K562 (cell line): ENCODE data around the gene APBA2.

ENCODE experiments used
- CEBPB ChIP-seq: fragments of 450-650 bp; IDR thresholded peaks from 2 replicates; pipeline ENCODE4 v1.6.1; 2016; ENCODE audit warnings: missing genetic modification characterization, missing compliant biosample characterization
- CHCHD3 ChIP-seq: fragments of 250-450 bp; sonication (Bioruptor Pico); IDR thresholded peaks from 2 replicates; pipeline ENCODE4 v2.1.2; 2022; ENCODE audit warnings: mild to moderate bottlenecking
- CREB1 ChIP-seq, 2 experiments: sonication (generic) in 1 of 2; formaldehyde crosslinking in 1 of 2; IDR thresholded peaks; 2 replicates each; pipeline versions ENCODE4 v1.6.1 to v1.8.0; 2012 to 2022; ENCODE audit warnings: inconsistent platforms in 1 of 2, mild to moderate bottlenecking in 1 of 2, missing genetic modification reagents in 1 of 2, moderate library complexity in 1 of 2
- FOXK2 ChIP-seq, 2 experiments: fragments of 450-650 bp; IDR thresholded peaks in 1 of 2; conservative IDR thresholded peaks in 1 of 2; 2 replicates each; pipeline ENCODE4 v1.6.1; 2016; ENCODE audit warnings: low read depth in 2 of 2, mild to moderate bottlenecking in 1 of 2
- YY1 ChIP-seq, 3 experiments: IDR thresholded peaks; 2 replicates each; pipeline ENCODE4 v1.6.1; 2011; ENCODE audit warnings: low read length in 2 of 3, mild to moderate bottlenecking in 2 of 3, moderate library complexity in 2 of 3, borderline replicate concordance in 1 of 3, control low read depth in 1 of 3, low read depth in 1 of 3; ENCODE audit not compliant: insufficient read depth in 3 of 3, insufficient replicate concordance in 2 of 3, control insufficient read depth in 1 of 3, insufficient read length in 1 of 3; ENCODE audit errors: extremely low read depth in 1 of 3
- ZBTB49 ChIP-seq: sonication (generic); formaldehyde crosslinking; IDR thresholded peaks from 2 replicates; pipeline ENCODE4 v1.8.0; 2022; ENCODE audit warnings: missing genetic modification reagents, mild to moderate bottlenecking, borderline replicate concordance
- ZFP30 ChIP-seq: fragments of 250-450 bp; sonication (Bioruptor Pico); IDR thresholded peaks from 2 replicates; pipeline ENCODE4 v1.8.0; 2022; ENCODE audit warnings: moderate library complexity, mild to moderate bottlenecking, inconsistent platforms, borderline replicate concordance
- ZNF140 ChIP-seq: fragments of 250-450 bp; sonication (Bioruptor Pico); IDR thresholded peaks from 2 replicates; pipeline ENCODE4 v1.8.0; 2021; ENCODE audit warnings: moderate library complexity, mild to moderate bottlenecking, inconsistent platforms
- ZNF282 ChIP-seq: sonication (generic); formaldehyde crosslinking; IDR thresholded peaks from 2 replicates; pipeline ENCODE4 v1.8.1; 2023; ENCODE audit warnings: missing genetic modification reagents
- ZNF785 ChIP-seq: fragments of 250-450 bp; sonication (Bioruptor Pico); IDR thresholded peaks from 2 replicates; pipeline ENCODE4 v1.4.0; 2020; ENCODE audit warnings: mild to moderate bottlenecking
- TF ChIP-seq, protein P1 (sequence below), 3 experiments: IDR thresholded peaks in 2 of 3; conservative IDR thresholded peaks in 1 of 3; 2 replicates each; pipeline ENCODE4 v1.5.1; 2011 to 2012; ENCODE audit warnings: low read length in 3 of 3, mild to moderate bottlenecking in 3 of 3, control low read depth in 2 of 3, improper control_type of control experiment in 1 of 3, inconsistent platforms in 1 of 3, low read depth in 1 of 3, mixed read lengths in 1 of 3, moderate library complexity in 1 of 3; ENCODE audit not compliant: insufficient read depth in 2 of 3
- TF ChIP-seq, protein P2 (sequence below): fragments of 250-450 bp; sonication (Bioruptor Pico); IDR thresholded peaks from 2 replicates; pipeline ENCODE4 v1.8.0; 2021; ENCODE audit warnings: borderline replicate concordance, mild to moderate bottlenecking, moderate library complexity; ENCODE audit not compliant: poor library complexity, severe bottlenecking
- TF ChIP-seq, protein P3 (sequence below): fragments of 250-450 bp; sonication (Bioruptor Pico); IDR thresholded peaks from 2 replicates; pipeline ENCODE4 v1.4.0; 2020; ENCODE audit warnings: mild to moderate bottlenecking, moderate library complexity

- TF ChIP-seq, protein P1, sequence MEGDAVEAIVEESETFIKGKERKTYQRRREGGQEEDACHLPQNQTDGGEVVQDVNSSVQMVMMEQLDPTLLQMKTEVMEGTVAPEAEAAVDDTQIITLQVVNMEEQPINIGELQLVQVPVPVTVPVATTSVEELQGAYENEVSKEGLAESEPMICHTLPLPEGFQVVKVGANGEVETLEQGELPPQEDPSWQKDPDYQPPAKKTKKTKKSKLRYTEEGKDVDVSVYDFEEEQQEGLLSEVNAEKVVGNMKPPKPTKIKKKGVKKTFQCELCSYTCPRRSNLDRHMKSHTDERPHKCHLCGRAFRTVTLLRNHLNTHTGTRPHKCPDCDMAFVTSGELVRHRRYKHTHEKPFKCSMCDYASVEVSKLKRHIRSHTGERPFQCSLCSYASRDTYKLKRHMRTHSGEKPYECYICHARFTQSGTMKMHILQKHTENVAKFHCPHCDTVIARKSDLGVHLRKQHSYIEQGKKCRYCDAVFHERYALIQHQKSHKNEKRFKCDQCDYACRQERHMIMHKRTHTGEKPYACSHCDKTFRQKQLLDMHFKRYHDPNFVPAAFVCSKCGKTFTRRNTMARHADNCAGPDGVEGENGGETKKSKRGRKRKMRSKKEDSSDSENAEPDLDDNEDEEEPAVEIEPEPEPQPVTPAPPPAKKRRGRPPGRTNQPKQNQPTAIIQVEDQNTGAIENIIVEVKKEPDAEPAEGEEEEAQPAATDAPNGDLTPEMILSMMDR (IDR thresholded peaks at IDR 0.05 in 2 of 3, conservative IDR thresholded peaks at IDR 0.05 in 1 of 3; ENCODE audit: insufficient read depth in 2 of 3, low read depth in 1 of 3, low read length in 3 of 3): no peak
- TF ChIP-seq ZNF282 (CRISPR knock-in tag) (no peak), CHCHD3 (CRISPR knock-in tag) (no peak), ZNF785 (CRISPR knock-in tag) (no peak), CREB1 (IDR thresholded peaks at IDR 0.05) (no peak), CREB1 (CRISPR knock-in tag; IDR thresholded peaks at IDR 0.05) (no peak), ZNF140 (CRISPR knock-in tag) (no peak), ZFP30 (no peak), FOXK2 (conservative IDR thresholded peaks at IDR 0.05 in 1 of 2, IDR thresholded peaks at IDR 0.05 in 1 of 2; ENCODE audit: low read depth in 2 of 2) (no peak), ZBTB49 (CRISPR knock-in tag) (no peak), CEBPB (no peak), YY1 (IDR thresholded peaks at IDR 0.05; ENCODE audit: borderline replicate concordance in 1 of 3, control insufficient read depth in 1 of 3, extremely low read depth in 1 of 3, insufficient read depth in 3 of 3, insufficient read length in 1 of 3, insufficient replicate concordance in 2 of 3, low read depth in 1 of 3, low read length in 2 of 3) (no peak)
- TF ChIP-seq, protein P2, sequence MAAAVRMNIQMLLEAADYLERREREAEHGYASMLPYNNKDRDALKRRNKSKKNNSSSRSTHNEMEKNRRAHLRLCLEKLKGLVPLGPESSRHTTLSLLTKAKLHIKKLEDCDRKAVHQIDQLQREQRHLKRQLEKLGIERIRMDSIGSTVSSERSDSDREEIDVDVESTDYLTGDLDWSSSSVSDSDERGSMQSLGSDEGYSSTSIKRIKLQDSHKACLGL (CRISPR knock-in tag): no peak
- TF ChIP-seq, protein P3, sequence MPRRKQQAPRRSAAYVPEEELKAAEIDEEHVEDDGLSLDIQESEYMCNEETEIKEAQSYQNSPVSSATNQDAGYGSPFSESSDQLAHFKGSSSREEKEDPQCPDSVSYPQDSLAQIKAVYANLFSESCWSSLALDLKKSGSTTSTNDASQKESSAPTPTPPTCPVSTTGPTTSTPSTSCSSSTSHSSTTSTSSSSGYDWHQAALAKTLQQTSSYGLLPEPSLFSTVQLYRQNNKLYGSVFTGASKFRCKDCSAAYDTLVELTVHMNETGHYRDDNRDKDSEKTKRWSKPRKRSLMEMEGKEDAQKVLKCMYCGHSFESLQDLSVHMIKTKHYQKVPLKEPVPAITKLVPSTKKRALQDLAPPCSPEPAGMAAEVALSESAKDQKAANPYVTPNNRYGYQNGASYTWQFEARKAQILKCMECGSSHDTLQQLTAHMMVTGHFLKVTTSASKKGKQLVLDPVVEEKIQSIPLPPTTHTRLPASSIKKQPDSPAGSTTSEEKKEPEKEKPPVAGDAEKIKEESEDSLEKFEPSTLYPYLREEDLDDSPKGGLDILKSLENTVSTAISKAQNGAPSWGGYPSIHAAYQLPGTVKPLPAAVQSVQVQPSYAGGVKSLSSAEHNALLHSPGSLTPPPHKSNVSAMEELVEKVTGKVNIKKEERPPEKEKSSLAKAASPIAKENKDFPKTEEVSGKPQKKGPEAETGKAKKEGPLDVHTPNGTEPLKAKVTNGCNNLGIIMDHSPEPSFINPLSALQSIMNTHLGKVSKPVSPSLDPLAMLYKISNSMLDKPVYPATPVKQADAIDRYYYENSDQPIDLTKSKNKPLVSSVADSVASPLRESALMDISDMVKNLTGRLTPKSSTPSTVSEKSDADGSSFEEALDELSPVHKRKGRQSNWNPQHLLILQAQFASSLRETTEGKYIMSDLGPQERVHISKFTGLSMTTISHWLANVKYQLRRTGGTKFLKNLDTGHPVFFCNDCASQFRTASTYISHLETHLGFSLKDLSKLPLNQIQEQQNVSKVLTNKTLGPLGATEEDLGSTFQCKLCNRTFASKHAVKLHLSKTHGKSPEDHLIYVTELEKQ: no peak
These were observed 28.3 kb downstream of the APBA2 start for GRCh38 chr15:28914046-28914445.
